ENCODE results near the gene CEP68.

CEP68 gene

GRCh38 chr2:65079017-65079416, 22.8 kb downstream of the CEP68 start:
- Histone ChIP-seq H3K4me3 (ENCODE audit: low read depth, low read length) (no peak overlapping the region), H3K9me3 (ENCODE audit: control insufficient read depth, insufficient read depth, low read length) (no peaks in the 10 kb centered on the region), H3K36me3 (ENCODE audit: control insufficient read depth, insufficient read depth, low read length) (peaks cover 13% of the 10 kb centered on the region), H3K9ac (ENCODE audit: low read depth, low read length) (no peak overlapping the region), H3K4me1 (ENCODE audit: control insufficient read depth, insufficient read depth, low read length) (peaks cover 17% of the 10 kb centered on the region), H3K27me3 (ENCODE audit: control insufficient read depth, insufficient read depth, low read length) (no peaks in the 10 kb centered on the region)

- H3K36me3 ChIP-seq (ENCODE audit: control insufficient read depth, insufficient read depth, low read length), result peaks cover 11% of the 10 kb centered on the region
- no peaks in the 10 kb centered on the region for H3K9me3 ChIP-seq (ENCODE audit: control insufficient read depth, insufficient read depth, low read length)
- H3K4me3 ChIP-seq (ENCODE audit: low read depth, low read length), result no peak overlapping the region
- no peaks in the 10 kb centered on the region for H3K27me3 ChIP-seq (ENCODE audit: control insufficient read depth, insufficient read depth, low read length)
- H3K9ac ChIP-seq (ENCODE audit: low read depth, low read length), result no peak overlapping the region
- peaks cover 11% of the 10 kb centered on the region for H3K4me1 ChIP-seq (ENCODE audit: control insufficient read depth, insufficient read depth, low read length)
Measured at GRCh38 chr2:65081232-65081685, 25.0 kb downstream of the CEP68 start.

- no peak overlapping the region for H3K4me3 ChIP-seq (ENCODE audit: low read depth, low read length)
- H3K27me3 ChIP-seq (ENCODE audit: control insufficient read depth, insufficient read depth, low read length), result no peaks in the 10 kb centered on the region
- H3K9me3 ChIP-seq (ENCODE audit: control insufficient read depth, insufficient read depth, low read length), result no peaks in the 10 kb centered on the region
- H3K4me1 ChIP-seq (ENCODE audit: control insufficient read depth, insufficient read depth, low read length), result no peaks in the 10 kb centered on the region
- no peak overlapping the region for H3K9ac ChIP-seq (ENCODE audit: low read depth, low read length)
- peaks cover 21% of the 10 kb centered on the region for H3K36me3 ChIP-seq (ENCODE audit: control insufficient read depth, insufficient read depth, low read length)
Measured at GRCh38 chr2:65085148-65085547, 28.9 kb downstream of the CEP68 start.

GRCh38 chr2:65092791-65093190, 36.6 kb downstream of the CEP68 start:
- Histone ChIP-seq H3K36me3 (ENCODE audit: control insufficient read depth, insufficient read depth, low read length) (peaks cover 6% of the 10 kb centered on the region), H3K27me3 (ENCODE audit: control insufficient read depth, insufficient read depth, low read length) (no peaks in the 10 kb centered on the region), H3K9me3 (ENCODE audit: control insufficient read depth, insufficient read depth, low read length) (no peaks in the 10 kb centered on the region), H3K4me1 (ENCODE audit: control insufficient read depth, insufficient read depth, low read length) (no peaks in the 10 kb centered on the region), H3K4me3 (ENCODE audit: low read depth, low read length) (no peak overlapping the region), H3K9ac (ENCODE audit: low read depth, low read length) (no peak overlapping the region)

GRCh38 chr2:65093211-65093610, 37.0 kb downstream of the CEP68 start:
- no peaks in the 10 kb centered on the region for H3K27me3 ChIP-seq (ENCODE audit: control insufficient read depth, insufficient read depth, low read length)
- no peak overlapping the region for H3K4me3 ChIP-seq (ENCODE audit: low read depth, low read length)
- H3K9ac ChIP-seq (ENCODE audit: low read depth, low read length), result no peak overlapping the region
- H3K9me3 ChIP-seq (ENCODE audit: control insufficient read depth, insufficient read depth, low read length), result no peaks in the 10 kb centered on the region
- H3K36me3 ChIP-seq (ENCODE audit: control insufficient read depth, insufficient read depth, low read length), result peaks cover 3% of the 10 kb centered on the region
- no peaks in the 10 kb centered on the region for H3K4me1 ChIP-seq (ENCODE audit: control insufficient read depth, insufficient read depth, low read length)

GRCh38 chr2:65096948-65097347, 40.7 kb downstream of the CEP68 start:
- Histone ChIP-seq H3K36me3 (ENCODE audit: control insufficient read depth, insufficient read depth, low read length) (no peaks in the 10 kb centered on the region), H3K9me3 (ENCODE audit: control insufficient read depth, insufficient read depth, low read length) (no peaks in the 10 kb centered on the region), H3K27me3 (ENCODE audit: control insufficient read depth, insufficient read depth, low read length) (no peaks in the 10 kb centered on the region), H3K4me1 (ENCODE audit: control insufficient read depth, insufficient read depth, low read length) (no peaks in the 10 kb centered on the region), H3K9ac (ENCODE audit: low read depth, low read length) (no peak overlapping the region), H3K4me3 (ENCODE audit: low read depth, low read length) (no peak overlapping the region)

GRCh38 chr2:65097844-65098243, 41.6 kb downstream of the CEP68 start:
- H3K9ac ChIP-seq (ENCODE audit: low read depth, low read length), result no peak overlapping the region
- no peaks in the 10 kb centered on the region for H3K27me3 ChIP-seq (ENCODE audit: control insufficient read depth, insufficient read depth, low read length)
- no peak overlapping the region for H3K4me3 ChIP-seq (ENCODE audit: low read depth, low read length)
- H3K9me3 ChIP-seq (ENCODE audit: control insufficient read depth, insufficient read depth, low read length), result no peaks in the 10 kb centered on the region
- H3K4me1 ChIP-seq (ENCODE audit: control insufficient read depth, insufficient read depth, low read length), result no peaks in the 10 kb centered on the region
- no peaks in the 10 kb centered on the region for H3K36me3 ChIP-seq (ENCODE audit: control insufficient read depth, insufficient read depth, low read length)

- H3K4me3 ChIP-seq (ENCODE audit: low read depth, low read length), result no peak overlapping the region
- H3K27me3 ChIP-seq (ENCODE audit: control insufficient read depth, insufficient read depth, low read length), result no peaks in the 10 kb centered on the region
- H3K36me3 ChIP-seq (ENCODE audit: control insufficient read depth, insufficient read depth, low read length), result peaks cover 6% of the 10 kb centered on the region
- H3K9me3 ChIP-seq (ENCODE audit: control insufficient read depth, insufficient read depth, low read length), result no peaks in the 10 kb centered on the region
- no peak overlapping the region for H3K9ac ChIP-seq (ENCODE audit: low read depth, low read length)
- H3K4me1 ChIP-seq (ENCODE audit: control insufficient read depth, insufficient read depth, low read length), result no peaks in the 10 kb centered on the region
Measured at GRCh38 chr2:65098741-65099140, 42.5 kb downstream of the CEP68 start.

- Histone ChIP-seq H3K4me1 (ENCODE audit: control insufficient read depth, insufficient read depth, low read length) (no peaks in the 10 kb centered on the region), H3K9ac (ENCODE audit: low read depth, low read length) (no peak overlapping the region), H3K4me3 (ENCODE audit: low read depth, low read length) (no peak overlapping the region), H3K27me3 (ENCODE audit: control insufficient read depth, insufficient read depth, low read length) (no peaks in the 10 kb centered on the region), H3K9me3 (ENCODE audit: control insufficient read depth, insufficient read depth, low read length) (no peaks in the 10 kb centered on the region), H3K36me3 (ENCODE audit: control insufficient read depth, insufficient read depth, low read length) (peaks cover 6% of the 10 kb centered on the region)
Measured at GRCh38 chr2:65101071-65101470, 44.9 kb downstream of the CEP68 start.

- H3K4me3 ChIP-seq (ENCODE audit: low read depth, low read length), result no peak overlapping the region
Measured at GRCh38 chr2:65103013-65103715, 46.9 kb downstream of the CEP68 start.

GRCh38 chr2:65107530-65107929, 51.3 kb downstream of the CEP68 start:
- no peaks in the 10 kb centered on the region for H3K9me3 ChIP-seq (ENCODE audit: control insufficient read depth, insufficient read depth, low read length)
- no peaks in the 10 kb centered on the region for H3K27me3 ChIP-seq (ENCODE audit: control insufficient read depth, insufficient read depth, low read length)
- H3K4me1 ChIP-seq (ENCODE audit: control insufficient read depth, insufficient read depth, low read length), result no peaks in the 10 kb centered on the region
- no peak overlapping the region for H3K9ac ChIP-seq (ENCODE audit: low read depth, low read length)
- H3K36me3 ChIP-seq (ENCODE audit: control insufficient read depth, insufficient read depth, low read length), result peaks cover 6% of the 10 kb centered on the region
- H3K4me3 ChIP-seq (ENCODE audit: low read depth, low read length), result no peak overlapping the region

More at GRCh38 chr2:65103013-65103715, 46.9 kb downstream of the CEP68 start:
- Histone ChIP-seq H3K9me3 (ENCODE audit: control insufficient read depth, insufficient read depth, low read length) (no peaks in the 10 kb centered on the region), H3K36me3 (ENCODE audit: control insufficient read depth, insufficient read depth, low read length) (peaks cover 6% of the 10 kb centered on the region), H3K9ac (ENCODE audit: low read depth, low read length) (no peak overlapping the region), H3K27me3 (ENCODE audit: control insufficient read depth, insufficient read depth, low read length) (no peaks in the 10 kb centered on the region), H3K4me1 (ENCODE audit: control insufficient read depth, insufficient read depth, low read length) (no peaks in the 10 kb centered on the region)

GRCh38 chr2:65108780-65109179, 52.6 kb downstream of the CEP68 start:
- no peak overlapping the region for H3K9ac ChIP-seq (ENCODE audit: low read depth, low read length)
- H3K4me1 ChIP-seq (ENCODE audit: control insufficient read depth, insufficient read depth, low read length), result no peaks in the 10 kb centered on the region
- H3K9me3 ChIP-seq (ENCODE audit: control insufficient read depth, insufficient read depth, low read length), result no peaks in the 10 kb centered on the region
- H3K4me3 ChIP-seq (ENCODE audit: low read depth, low read length), result no peak overlapping the region
- H3K36me3 ChIP-seq (ENCODE audit: control insufficient read depth, insufficient read depth, low read length), result no peaks in the 10 kb centered on the region
- no peaks in the 10 kb centered on the region for H3K27me3 ChIP-seq (ENCODE audit: control insufficient read depth, insufficient read depth, low read length)

Measured in iPS-15b (cell line).